ENCODE data around the gene PRR32.
"Not testable (repeated sequence)": the region's sequence is repeated elsewhere in the genome, so short reads cannot be mapped to it uniquely, and the experiment has no call there.

Gene PRR32

GRCh38 chrX:126819429-126819828 lies at the start of gene PRR32:
Gene PRR32 (plus strand): TSS chrX:126819729. CDS start chrX:126819844, 115 bp downstream.
- DNase-seq, result no peak

GRCh38 chrX:126770179-126770578 lies 49.4 kb upstream of the PRR32 start:
- DNase-seq, result no peak

GRCh38 chrX:126785539-126785938 lies 34.0 kb upstream of the PRR32 start:
- DNase-seq, result no peak

- no peak for DNase-seq
These were observed 20.5 kb upstream of the PRR32 start for GRCh38 chrX:126799059-126799458.

- not testable (repeated sequence) for DNase-seq
These were observed 12.7 kb upstream of the PRR32 start for GRCh38 chrX:126806784-126807183.

- DNase-seq, result no peak
These were observed 3.7 kb upstream of the PRR32 start for GRCh38 chrX:126815806-126816205.

GRCh38 chrX:126820700-126821420 lies 1.3 kb downstream of the PRR32 start:
- no peak for DNase-seq

- no peak for DNase-seq
These were observed 4.9 kb downstream of the PRR32 start for GRCh38 chrX:126824338-126825007.

GRCh38 chrX:126825566-126826193 lies 6.2 kb downstream of the PRR32 start:
- no peak for DNase-seq

- DNase-seq, result no peak
These were observed 16.7 kb downstream of the PRR32 start for GRCh38 chrX:126836186-126836585.

- no peak for DNase-seq
These were observed 27.6 kb downstream of the PRR32 start for GRCh38 chrX:126847143-126847542.

GRCh38 chrX:126855839-126856524 lies 36.5 kb downstream of the PRR32 start:
- DNase-seq, result no peak
